ENCODE data around the gene IGFBP1. TPM values are rescaled to one million over a fixed set of nuclear protein-coding genes. Genes with fewer than 3 reads are reported as not detected.

IGFBP1 gene
- total and polyA plus RNA-seq, 10 donors = 0.09 to 0.72 TPM; not detected in 8

- H3K36me3 ChIP-seq = no peaks in the 10 kb centered on the region
- no peak for DNase-seq
- 83 to 97% (median 90%) methylated on average over 1 of the region's 1 CpG for WGBS, 5 donors
- peaks cover 0 to 48% (median 0%) of the 10 kb centered on the region in 7 donors for H3K27me3 ChIP-seq (replicated peaks in 1 of 7)
- TF ChIP-seq POLR2AphosphoS5 (IDR thresholded peaks at IDR 0.05) (no peak), POLR2A (IDR thresholded peaks at IDR 0.05) (no peak)
- TF ChIP-seq, protein P1, sequence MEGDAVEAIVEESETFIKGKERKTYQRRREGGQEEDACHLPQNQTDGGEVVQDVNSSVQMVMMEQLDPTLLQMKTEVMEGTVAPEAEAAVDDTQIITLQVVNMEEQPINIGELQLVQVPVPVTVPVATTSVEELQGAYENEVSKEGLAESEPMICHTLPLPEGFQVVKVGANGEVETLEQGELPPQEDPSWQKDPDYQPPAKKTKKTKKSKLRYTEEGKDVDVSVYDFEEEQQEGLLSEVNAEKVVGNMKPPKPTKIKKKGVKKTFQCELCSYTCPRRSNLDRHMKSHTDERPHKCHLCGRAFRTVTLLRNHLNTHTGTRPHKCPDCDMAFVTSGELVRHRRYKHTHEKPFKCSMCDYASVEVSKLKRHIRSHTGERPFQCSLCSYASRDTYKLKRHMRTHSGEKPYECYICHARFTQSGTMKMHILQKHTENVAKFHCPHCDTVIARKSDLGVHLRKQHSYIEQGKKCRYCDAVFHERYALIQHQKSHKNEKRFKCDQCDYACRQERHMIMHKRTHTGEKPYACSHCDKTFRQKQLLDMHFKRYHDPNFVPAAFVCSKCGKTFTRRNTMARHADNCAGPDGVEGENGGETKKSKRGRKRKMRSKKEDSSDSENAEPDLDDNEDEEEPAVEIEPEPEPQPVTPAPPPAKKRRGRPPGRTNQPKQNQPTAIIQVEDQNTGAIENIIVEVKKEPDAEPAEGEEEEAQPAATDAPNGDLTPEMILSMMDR (IDR thresholded peaks at IDR 0.05 in 8 of 11, conservative IDR thresholded peaks at IDR 0.05 in 3 of 11) = no peak
- H3K4me3 ChIP-seq = no peak overlapping the region
- intact Hi-C loops (cut with DNase I; ENCODE audit: low total_unique reads) = no loop called here
- no peaks in the 10 kb centered on the region for H3K9me3 ChIP-seq
- H3K27ac ChIP-seq = no peak overlapping the region
- no peaks in the 10 kb centered on the region for H3K4me1 ChIP-seq
Observed at GRCh38 chr7:45897042-45897690, 8.9 kb downstream of the IGFBP1 start.

DNA sequence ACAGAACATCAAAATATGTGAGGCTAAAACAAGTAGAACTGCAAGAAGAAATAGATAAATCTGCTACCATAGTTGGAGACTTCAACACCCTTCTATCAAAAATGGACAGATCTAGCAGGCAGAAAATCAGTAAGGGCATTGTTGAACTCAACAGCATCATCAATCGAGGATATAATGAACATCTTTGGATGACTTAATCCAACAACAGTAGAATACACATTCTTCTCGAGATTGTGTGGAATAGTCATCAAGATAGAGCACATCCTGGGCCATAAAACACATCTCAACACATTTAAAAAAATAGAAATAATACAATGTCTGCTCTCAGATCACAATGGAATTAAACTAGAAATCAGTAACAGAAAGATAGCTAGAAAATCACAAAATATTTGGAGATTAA lies 9.9 kb downstream of the IGFBP1 start:
- no peak for TF ChIP-seq POLR2AphosphoS5 (IDR thresholded peaks at IDR 0.05)
- no peak for TF ChIP-seq POLR2A (IDR thresholded peaks at IDR 0.05)
- TF ChIP-seq, protein P1 (IDR thresholded peaks at IDR 0.05 in 8 of 11, conservative IDR thresholded peaks at IDR 0.05 in 3 of 11) = no peak
- H3K27ac ChIP-seq = no peak overlapping the region
- WGBS, 5 donors = 73 to 86% (median 76%) methylated on average over 2 of the region's 2 CpGs
- H3K9me3 ChIP-seq = peaks cover 0 to 8% (median 3%) of the 10 kb centered on the region in 8 donors
- H3K36me3 ChIP-seq = no peaks in the 10 kb centered on the region
- no peak overlapping the region for H3K4me3 ChIP-seq
- H3K27me3 ChIP-seq (replicated peaks in 1 of 7) = peaks cover 0 to 40% (median 0%) of the 10 kb centered on the region in 7 donors
- intact Hi-C loops (cut with DNase I; ENCODE audit: low total_unique reads) = no loop called here
- no peak for DNase-seq
- no peaks in the 10 kb centered on the region for H3K4me1 ChIP-seq

DNA sequence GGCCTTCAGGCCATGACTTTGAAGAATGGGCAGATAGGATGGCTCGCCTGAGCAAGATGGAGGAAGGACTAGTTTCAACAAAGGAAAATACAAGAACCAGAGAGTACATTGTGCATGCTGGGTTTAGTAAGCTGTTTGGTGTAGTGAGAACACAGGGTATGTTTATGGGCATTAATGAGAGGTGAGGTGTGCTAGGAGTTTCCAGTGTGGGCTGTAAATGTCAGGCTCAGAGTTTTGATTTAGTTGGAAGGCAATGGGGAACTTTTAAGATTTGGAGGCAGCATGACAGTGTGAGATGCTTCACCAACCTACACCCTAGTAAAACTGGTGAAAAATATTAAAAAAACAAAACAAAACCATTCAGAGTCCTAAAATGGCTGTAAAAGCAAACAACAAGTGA lies 13.3 kb downstream of the IGFBP1 start:
- intact Hi-C loops (cut with DNase I; ENCODE audit: low total_unique reads) = no loop called here
- no peak for DNase-seq
- Histone ChIP-seq H3K4me1 (no peaks in the 10 kb centered on the region), H3K27ac (no peak overlapping the region), H3K27me3 (replicated peaks in 1 of 7) (peaks cover 0 to 10% (median 0%) of the 10 kb centered on the region in 7 donors), H3K4me3 (no peak overlapping the region), H3K9me3 (peaks cover 0 to 30% (median 12%) of the 10 kb centered on the region in 8 donors), H3K36me3 (no peaks in the 10 kb centered on the region)
- TF ChIP-seq POLR2A (IDR thresholded peaks at IDR 0.05) = no peak
- TF ChIP-seq POLR2AphosphoS5 (IDR thresholded peaks at IDR 0.05) = no peak
- TF ChIP-seq, protein P1 (IDR thresholded peaks at IDR 0.05 in 8 of 11, conservative IDR thresholded peaks at IDR 0.05 in 3 of 11) = no peak
- WGBS, 5 donors = 78 to 95% (median 84%) methylated on average over 1 of the region's 1 CpG

DNA sequence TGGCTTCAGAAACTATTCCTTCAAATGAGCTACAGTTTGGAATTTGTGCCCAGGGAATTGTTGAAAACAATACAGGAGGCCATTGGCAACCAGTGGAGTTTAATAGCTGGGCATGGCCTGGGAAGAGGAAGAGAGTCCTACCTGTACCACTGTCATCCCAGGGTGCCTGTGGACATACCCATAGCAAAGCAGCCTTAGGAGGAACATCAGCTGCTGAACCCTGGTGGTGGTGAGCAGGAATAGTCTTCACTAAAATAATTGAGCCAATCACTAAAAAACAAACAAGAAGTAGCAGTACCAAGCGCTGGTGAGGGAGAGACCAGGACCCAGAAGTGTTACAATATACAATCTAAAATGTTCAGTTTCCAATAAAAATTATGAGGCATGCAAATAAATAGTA lies 14.5 kb downstream of the IGFBP1 start:
- DNase-seq = no peak
- intact Hi-C loops (cut with DNase I; ENCODE audit: low total_unique reads) = no loop called here
- 83 to 100% (median 94%) methylated on average over 1 of the region's 1 CpG for WGBS, 5 donors
- Histone ChIP-seq H3K27me3 (replicated peaks in 1 of 7) (peaks cover 0 to 9% (median 0%) of the 10 kb centered on the region in 7 donors), H3K36me3 (no peaks in the 10 kb centered on the region), H3K4me1 (no peaks in the 10 kb centered on the region), H3K27ac (no peak overlapping the region), H3K4me3 (no peak overlapping the region), H3K9me3 (peaks cover 0 to 30% (median 12%) of the 10 kb centered on the region in 8 donors)
- TF ChIP-seq POLR2A (IDR thresholded peaks at IDR 0.05) (no peak), POLR2AphosphoS5 (IDR thresholded peaks at IDR 0.05) (no peak)
- TF ChIP-seq, protein P1 (IDR thresholded peaks at IDR 0.05 in 8 of 11, conservative IDR thresholded peaks at IDR 0.05 in 3 of 11) = no peak
